GM12874 (cell line): ENCODE measurements around the gene ERGIC3.

Experiments
- TF ChIP-seq, protein P1 (sequence below): IDR thresholded peaks from 2 replicates; pipeline ENCODE4 v1.5.1; 2011; ENCODE audit warnings: low read depth, mild to moderate bottlenecking, control low read depth, low read length, moderate library complexity; ENCODE audit not compliant: insufficient read depth

The ERGIC3 gene

DNA sequence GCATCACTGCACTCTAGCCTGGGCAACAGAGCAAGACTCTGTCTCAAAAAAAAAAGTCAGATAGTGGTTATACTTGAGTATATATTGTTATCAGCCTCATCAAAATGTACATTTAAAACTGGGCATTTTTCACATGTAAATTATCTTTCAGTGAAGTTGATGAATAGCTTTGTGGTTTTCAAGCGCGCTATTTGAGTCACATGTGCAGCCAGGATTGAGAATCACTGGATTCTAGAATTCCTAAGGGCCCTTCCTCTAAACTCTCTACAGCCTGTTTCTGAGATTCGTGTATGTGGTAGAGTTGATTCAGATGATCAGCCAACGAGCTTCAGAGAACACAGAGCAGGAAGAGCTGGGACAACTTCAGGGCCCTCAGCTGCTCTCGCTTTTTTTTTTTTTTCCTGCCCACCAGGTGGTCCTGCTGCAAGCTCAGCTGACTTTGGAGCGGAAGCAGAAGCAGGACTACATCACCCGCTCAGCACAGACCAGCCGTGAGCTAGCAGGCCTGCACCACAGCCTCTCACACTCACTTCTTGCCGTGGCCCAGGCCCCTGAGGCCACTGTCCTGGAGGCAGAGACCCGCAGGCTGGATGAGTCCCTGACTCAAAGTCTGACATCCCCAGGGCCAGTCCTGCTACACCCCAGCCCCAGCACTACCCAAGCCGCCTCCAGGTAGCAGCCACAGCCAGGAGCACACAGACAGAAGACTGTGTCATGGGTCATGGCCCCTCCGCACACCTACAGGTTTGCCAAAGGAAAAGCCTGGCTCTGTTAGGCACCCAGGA, 30.7 kb upstream of the ERGIC3 start:
- TF ChIP-seq, protein P1, sequence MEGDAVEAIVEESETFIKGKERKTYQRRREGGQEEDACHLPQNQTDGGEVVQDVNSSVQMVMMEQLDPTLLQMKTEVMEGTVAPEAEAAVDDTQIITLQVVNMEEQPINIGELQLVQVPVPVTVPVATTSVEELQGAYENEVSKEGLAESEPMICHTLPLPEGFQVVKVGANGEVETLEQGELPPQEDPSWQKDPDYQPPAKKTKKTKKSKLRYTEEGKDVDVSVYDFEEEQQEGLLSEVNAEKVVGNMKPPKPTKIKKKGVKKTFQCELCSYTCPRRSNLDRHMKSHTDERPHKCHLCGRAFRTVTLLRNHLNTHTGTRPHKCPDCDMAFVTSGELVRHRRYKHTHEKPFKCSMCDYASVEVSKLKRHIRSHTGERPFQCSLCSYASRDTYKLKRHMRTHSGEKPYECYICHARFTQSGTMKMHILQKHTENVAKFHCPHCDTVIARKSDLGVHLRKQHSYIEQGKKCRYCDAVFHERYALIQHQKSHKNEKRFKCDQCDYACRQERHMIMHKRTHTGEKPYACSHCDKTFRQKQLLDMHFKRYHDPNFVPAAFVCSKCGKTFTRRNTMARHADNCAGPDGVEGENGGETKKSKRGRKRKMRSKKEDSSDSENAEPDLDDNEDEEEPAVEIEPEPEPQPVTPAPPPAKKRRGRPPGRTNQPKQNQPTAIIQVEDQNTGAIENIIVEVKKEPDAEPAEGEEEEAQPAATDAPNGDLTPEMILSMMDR: no peak

DNA sequence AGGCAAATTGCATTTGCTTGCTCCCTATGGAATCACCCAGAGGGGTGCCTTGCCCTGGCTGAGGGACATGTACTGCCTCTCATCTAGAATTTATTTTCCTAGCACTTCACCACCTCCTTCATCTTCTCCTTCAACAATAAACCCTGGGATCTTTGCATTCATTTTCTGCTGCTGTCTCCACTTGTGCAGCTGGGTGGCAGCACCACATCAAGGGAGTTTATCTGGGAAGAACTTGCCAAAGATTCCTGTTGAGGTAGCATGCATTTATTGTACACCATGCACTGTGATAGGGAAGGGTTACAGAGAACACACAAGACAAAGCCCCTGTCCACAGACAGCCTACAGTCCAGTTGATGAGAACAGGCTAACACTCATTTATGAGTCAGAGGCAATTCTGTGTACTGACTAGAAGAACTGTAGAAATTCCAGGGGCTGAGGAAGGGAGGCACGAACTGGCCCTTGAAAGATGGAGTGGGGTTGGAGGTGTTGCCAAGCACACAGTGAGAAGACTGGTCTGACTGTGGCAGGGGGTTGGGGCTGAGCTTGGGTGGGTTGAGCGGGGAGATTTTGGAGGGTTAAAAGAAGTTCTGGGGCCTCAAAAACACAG, 30.0 kb upstream of the ERGIC3 start:
- TF ChIP-seq, protein P1: 0 out of 2 replicates have a peak, but pooled peaks have one; percentile 13

DNA sequence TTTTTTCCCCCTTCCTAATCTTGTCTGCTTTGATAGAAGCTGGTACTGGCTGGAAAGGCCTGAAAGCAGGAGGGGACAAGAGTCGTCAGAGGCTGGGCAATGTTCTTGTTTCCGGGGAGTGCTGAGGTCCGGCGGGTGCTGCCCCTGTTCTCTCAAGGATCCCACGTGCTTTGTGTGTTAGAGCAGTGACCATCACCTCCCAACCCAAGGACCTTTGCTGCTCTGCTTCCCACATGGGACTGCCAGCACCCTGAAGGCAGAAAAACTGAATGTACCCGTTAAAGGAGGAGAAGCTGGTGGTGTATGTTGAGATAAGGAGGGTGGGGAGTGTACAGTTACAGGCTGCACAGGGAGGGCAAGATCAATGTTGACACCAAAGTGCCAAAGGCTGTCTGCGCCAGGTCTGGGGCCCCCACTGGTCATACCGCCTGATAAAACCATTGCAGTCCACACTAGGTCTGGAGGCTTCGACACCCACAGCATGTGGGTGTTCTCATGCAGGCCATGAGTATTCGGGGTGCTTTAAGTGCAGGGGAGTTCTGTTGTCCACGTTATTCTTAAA, 27.4 kb upstream of the ERGIC3 start:
- TF ChIP-seq, protein P1: no peak

DNA sequence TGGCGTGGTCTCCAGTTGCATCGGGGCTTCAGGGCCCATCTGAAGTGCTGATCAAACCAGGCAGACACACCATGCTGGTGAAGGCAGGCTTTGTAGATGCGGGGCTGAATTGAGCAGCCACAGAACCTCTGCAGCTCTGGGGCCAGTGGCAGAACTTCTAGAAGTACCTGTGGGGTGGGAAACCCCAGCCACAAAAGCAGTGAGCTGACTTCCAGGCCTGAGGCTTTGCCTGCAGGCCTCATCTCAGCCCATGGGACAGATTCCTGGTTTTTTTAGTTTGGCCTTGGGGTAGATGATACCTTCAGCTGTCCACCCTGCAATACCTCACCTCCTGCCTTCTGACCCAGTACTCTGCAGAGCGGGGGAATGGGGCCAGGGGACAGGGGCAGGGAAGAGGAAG, 26.5 kb upstream of the ERGIC3 start:
- TF ChIP-seq, protein P1: no peak

DNA sequence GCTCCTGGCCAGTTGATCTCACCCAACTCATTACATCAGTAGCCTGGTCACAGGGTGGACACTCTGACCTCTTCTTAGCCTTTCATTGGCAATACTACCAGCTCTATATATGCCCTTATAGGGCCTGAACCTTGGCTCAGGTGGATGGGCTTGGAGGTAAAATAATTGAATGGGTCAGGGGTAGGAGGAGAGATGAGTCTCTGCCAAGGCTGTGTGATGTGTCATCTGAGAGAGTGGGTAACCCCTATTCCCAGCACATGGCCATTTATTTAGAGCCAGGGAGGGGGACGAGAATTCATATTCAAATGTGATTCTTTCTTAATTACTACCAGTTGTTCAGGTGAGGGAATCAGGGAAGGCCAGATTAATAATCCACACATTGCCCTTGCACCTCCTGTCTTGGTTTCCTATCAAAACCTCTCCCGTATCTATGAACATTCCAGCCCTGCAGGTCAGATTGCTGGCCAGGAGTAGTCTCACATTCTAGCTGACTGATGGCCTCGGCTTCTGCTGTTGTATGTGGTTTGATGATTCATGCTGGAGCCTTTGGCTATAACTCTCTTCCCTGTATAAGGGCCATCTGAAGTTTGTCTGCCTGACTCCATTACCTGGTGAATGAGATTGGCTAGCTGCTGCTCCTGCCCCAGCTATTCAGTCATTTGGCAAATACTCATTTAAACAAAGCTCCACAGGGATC, 25.8 kb upstream of the ERGIC3 start:
- TF ChIP-seq, protein P1: no peak

DNA sequence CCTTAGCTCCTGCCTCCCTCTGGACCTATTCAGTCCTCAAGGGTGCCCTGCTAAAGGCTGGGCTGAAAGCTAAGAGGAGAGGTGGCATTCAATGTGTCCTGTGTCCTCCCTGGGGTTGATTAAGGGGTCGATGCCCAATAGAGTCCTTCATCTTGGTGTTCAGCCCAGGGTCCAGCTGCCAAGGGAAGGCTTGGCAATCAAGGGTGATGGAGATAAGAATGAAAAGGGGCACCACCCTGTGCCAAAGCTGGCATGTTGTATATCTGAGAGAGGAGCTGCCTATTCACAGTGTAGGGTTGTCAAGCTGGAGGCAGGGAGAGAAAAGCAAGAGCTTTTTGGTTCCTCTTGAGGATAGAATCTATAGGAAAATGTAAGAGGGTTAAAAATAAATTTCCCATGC, 24.8 kb upstream of the ERGIC3 start:
- TF ChIP-seq, protein P1: no peak

DNA sequence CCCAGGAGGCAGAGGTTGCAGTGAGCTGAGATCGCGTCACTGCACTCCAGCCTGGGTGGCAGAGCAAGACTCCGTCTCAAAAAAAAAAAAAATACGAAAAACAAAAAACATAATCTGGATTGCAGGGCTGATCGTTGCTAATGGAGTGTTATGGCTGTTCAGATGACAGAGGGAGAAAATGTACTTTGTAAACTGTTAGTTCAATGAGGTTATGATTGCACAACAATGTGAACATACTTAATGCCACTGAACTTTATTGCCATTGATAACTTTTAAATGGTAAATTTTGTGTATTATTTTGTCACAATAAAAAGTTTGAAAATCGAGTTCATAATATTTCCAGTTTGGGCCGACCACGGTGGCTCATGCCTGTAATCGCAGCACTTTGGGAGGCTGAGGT, 22.9 kb upstream of the ERGIC3 start:
- TF ChIP-seq, protein P1: no peak
